GM12878 (cell line): ENCODE data around the gene CFAP61. TPM values are rescaled to one million over a fixed set of nuclear protein-coding genes. Genes with fewer than 3 reads are reported as not detected.

ENCODE experiments used
- ATAC-seq: fragments of 200-7000 bp; cut with Tn5 transposase; 3 replicates; pipeline ENCODE4 v1.9.1; 2020; ENCODE audit warnings: mild to moderate bottlenecking, moderate library complexity
- BruUV-seq: library from RNA; stranded (reverse); fragments of 400-500 nt; replicated peaks from 2 replicates; lab custom pipeline; 2021; lab: Mats Ljungman, UMichigan
- CTCF ChIA-PET: fragments of 300-600 bp; sonication (Branson Sonifier 250); formaldehyde crosslinking; extraction: SDS; loops from one replicate; lab custom pipeline; 2021; ENCODE audit warnings: inconsistent platforms; lab: Yijun Ruan, JAX
- POLR2A ChIA-PET: fragments of 350-600 bp; formaldehyde crosslinking; extraction: SDS; loops from one replicate; lab custom pipeline; 2021; ENCODE audit warnings: inconsistent platforms; lab: Charles Lee
- RAD21 ChIA-PET: fragments of 300-600 bp; sonication (Branson Sonifier 250); formaldehyde crosslinking; loops from one replicate; lab custom pipeline; 2023; ENCODE audit warnings: antibody characterized with exemption; ENCODE audit not compliant: unreplicated experiment; lab: Charles Lee
- SMC1A ChIA-PET: fragments of 300-600 bp; sonication (Branson Sonifier 250); formaldehyde crosslinking; loops from one replicate; lab custom pipeline; 2023; ENCODE audit not compliant: unreplicated experiment, uncharacterized antibody; lab: Charles Lee
- DNase-seq: peaks from one replicate; pipeline ENCODE4 v3.0.0-alpha.2; 2011; ENCODE audit warnings: low read depth, low spot score
- FAIRE-seq: peaks from 3 replicates; lab custom pipeline; 2011; peaks lifted over from hg19 to GRCh38; lab: Jason Lieb, UNC
- H2AFZ ChIP-seq: 2 replicates; pipeline ENCODE4 v1.6.0; 2011; ENCODE audit warnings: low read depth, low read length, control low read depth; ENCODE audit not compliant: control insufficient read depth
- H3K27ac ChIP-seq: 2 replicates; pipeline ENCODE4 v1.5.1; 2011; ENCODE audit warnings: control low read depth; ENCODE audit not compliant: control insufficient read depth, insufficient read depth
- H3K27me3 ChIP-seq, 2 experiments: replicated peaks in 1 of 2; 2 replicates each; pipeline versions ENCODE4 v1.6.0 to v1.6.1; 2011; ENCODE audit warnings: low read length in 1 of 2; ENCODE audit not compliant: control insufficient read depth in 2 of 2, insufficient read depth in 2 of 2
- H3K36me3 ChIP-seq, 2 experiments: 2 replicates each; pipeline ENCODE4 v1.5.1; 2011; ENCODE audit warnings: low read length in 1 of 2; ENCODE audit not compliant: control insufficient read depth in 2 of 2, insufficient read depth in 2 of 2
- H3K4me1 ChIP-seq: 2 replicates; pipeline ENCODE4 v1.6.1; 2011; ENCODE audit warnings: mild to moderate bottlenecking, low read length, moderate library complexity, mixed read lengths; ENCODE audit not compliant: control insufficient read depth, insufficient read depth
- H3K4me2 ChIP-seq: 2 replicates; pipeline ENCODE4 v1.6.0; 2011; ENCODE audit warnings: control low read depth; ENCODE audit not compliant: control insufficient read depth, insufficient read depth
- H3K4me3 ChIP-seq: fragments of 200-600 bp; sonication (generic); 2 replicates; pipeline ENCODE4 v1.5.1; 2016
- H3K79me2 ChIP-seq: 2 replicates; pipeline ENCODE4 v1.6.0; 2011; ENCODE audit warnings: low read length; ENCODE audit not compliant: control insufficient read depth, insufficient read depth
- H3K9ac ChIP-seq: 2 replicates; pipeline ENCODE4 v1.8.0; 2011; ENCODE audit warnings: low read length, control low read depth, mixed read lengths; ENCODE audit not compliant: control insufficient read depth, insufficient read depth
- H3K9me3 ChIP-seq: replicated peaks from 3 replicates; pipeline ENCODE4 v1.5.1; 2011; ENCODE audit warnings: mild to moderate bottlenecking, low read length; ENCODE audit not compliant: control insufficient read depth, insufficient read depth
- H4K20me1 ChIP-seq: 2 replicates; pipeline ENCODE4 v1.6.0; 2011; ENCODE audit not compliant: control insufficient read depth, insufficient read depth
- CBX3 ChIP-seq: fragments of 200-600 bp; sonication (generic); IDR thresholded peaks from 2 replicates; pipeline ENCODE4 v1.6.1; 2016; ENCODE audit warnings: low read depth, borderline replicate concordance
- EP300 ChIP-seq, 2 experiments: fragments of 150-350 bp in 1 of 2; IDR thresholded peaks; 2 replicates each; pipeline ENCODE4 v1.6.1; 2011 to 2012; ENCODE audit warnings: low read depth in 2 of 2, low read length in 2 of 2, borderline replicate concordance in 1 of 2, improper control_type of control experiment in 1 of 2, inconsistent platforms in 1 of 2; ENCODE audit not compliant: control insufficient read depth in 1 of 2
- ESRRA ChIP-seq: IDR thresholded peaks from 2 replicates; pipeline ENCODE4 v1.6.1; 2012; ENCODE audit warnings: mild to moderate bottlenecking, low read length, improper control_type of control experiment
- FOXK2 ChIP-seq: fragments of 450-650 bp; IDR thresholded peaks from 2 replicates; pipeline ENCODE4 v1.6.1; 2017; ENCODE audit warnings: mild to moderate bottlenecking, moderate library complexity
- HCFC1 ChIP-seq: fragments of 150-350 bp; IDR thresholded peaks from 2 replicates; pipeline ENCODE4 v1.6.1; 2014; ENCODE audit warnings: low read length
- MEF2A ChIP-seq: IDR thresholded peaks from 2 replicates; pipeline ENCODE4 v1.6.1; 2011; ENCODE audit warnings: low read depth, mild to moderate bottlenecking, low read length, moderate library complexity; ENCODE audit not compliant: insufficient read depth
- NR2C2 ChIP-seq: IDR thresholded peaks from 2 replicates; pipeline ENCODE4 v1.6.1; 2011; ENCODE audit warnings: borderline replicate concordance, low read depth; ENCODE audit not compliant: control insufficient read depth, insufficient read length
- PAX5 ChIP-seq: IDR thresholded peaks from 2 replicates; pipeline ENCODE4 v1.6.1; 2011; ENCODE audit warnings: low read depth, low read length, borderline replicate concordance
- PML ChIP-seq: IDR thresholded peaks from 2 replicates; pipeline ENCODE4 v1.6.1; 2012; ENCODE audit warnings: low read length, inconsistent platforms
- POLR2AphosphoS5 ChIP-seq: IDR thresholded peaks from 2 replicates; pipeline ENCODE4 v1.6.1; 2011; ENCODE audit warnings: mild to moderate bottlenecking, low read length, inconsistent platforms
- SIN3A ChIP-seq: IDR thresholded peaks from 2 replicates; pipeline ENCODE4 v1.6.1; 2012; ENCODE audit warnings: low read depth, low read length, improper control_type of control experiment
- SP1 ChIP-seq: IDR thresholded peaks from one replicate; pipeline ENCODE4 v1.6.1; 2011; ENCODE audit warnings: low read depth, low read length
- STAT1 ChIP-seq: fragments of 450-650 bp; conservative IDR thresholded peaks from 2 replicates; pipeline ENCODE4 v1.6.1; 2014; ENCODE audit warnings: antibody characterized with exemption, mild to moderate bottlenecking
- ZNF384 ChIP-seq: IDR thresholded peaks from 2 replicates; pipeline ENCODE4 v1.6.1; 2012; ENCODE audit warnings: low read depth, mild to moderate bottlenecking, low read length, improper control_type of control experiment, borderline replicate concordance
- WGBS: methylation state at CpG from one replicate; pipeline ENCODE4 v1.1.6; 2016; ENCODE audit warnings: low lambda C conversion rate; ENCODE audit not compliant: insufficient replicate concordance, insufficient coverage; ENCODE audit errors: missing lambda C conversion rate; 5-methylcytosine and 5-hydroxymethylcytosine counted together
- in situ Hi-C: fragments of 300-500 bp; cut with MboI; formaldehyde crosslinking; loops from 9 replicates; pipeline ENCODE4 v1.14.3; 2018; ENCODE audit warnings: mixed read lengths
- intact Hi-C: fragments of 100-400 bp; cut with micrococcal nuclease; formaldehyde crosslinking; loops from one replicate; pipeline ENCODE4 v1.14.2; 2022; ENCODE audit not compliant: unreplicated experiment
- polyA plus RNA-seq, 11 experiments: library from polyadenylated mRNA; depleted of rRNA in 4 of 11; unstranded in 6 of 11; stranded (reverse) in 5 of 11; fragments of >200 nt; fragmentation: Nextera tagmentation in 4 of 11; fragmentation: Illumina TruSeq in 1 of 11; extraction: Ambion mirVana in 4 of 11; extraction: Trizol in 1 of 11; gene quantifications; 1 replicate in 1 of 11; 2 replicates in 10 of 11; pipeline versions ENCODE4 v1.2.1 to v1.2.3, GENCODE V29; 2011 to 2016; ENCODE audit warnings: inconsistent platforms in 2 of 11, missing spikeins in 2 of 11, low read depth in 1 of 11
- total RNA-seq, 4 experiments: library from RNA; depleted of rRNA in 3 of 4; stranded (reverse); fragments of >200 nt in 3 of 4; fragmentation: Illumina TruSeq in 1 of 4; extraction: Trizol in 1 of 4; gene quantifications; 2 replicates each; pipeline versions ENCODE4 v1.2.1 to v1.2.3, GENCODE V29; 2013 to 2021
- TF ChIP-seq, protein P1 (sequence below): fragments of 450-650 bp; IDR thresholded peaks from 2 replicates; pipeline ENCODE4 v1.6.1; 2017; ENCODE audit warnings: mild to moderate bottlenecking, low read depth, inconsistent platforms; ENCODE audit not compliant: poor library complexity, severe bottlenecking
- TF ChIP-seq, protein P2 (sequence below): IDR thresholded peaks from 2 replicates; pipeline ENCODE4 v1.6.1; 2011; ENCODE audit warnings: low read depth, low read length, improper control_type of control experiment, borderline replicate concordance

Gene CFAP61
- total and polyA plus RNA-seq, 10 of the 15 experiments (the other 5 are each of a cell fraction or from before 2014, with no cell fraction given) = 0.11 to 0.41 (median 0.24) TPM; not detected in 7

DNA sequence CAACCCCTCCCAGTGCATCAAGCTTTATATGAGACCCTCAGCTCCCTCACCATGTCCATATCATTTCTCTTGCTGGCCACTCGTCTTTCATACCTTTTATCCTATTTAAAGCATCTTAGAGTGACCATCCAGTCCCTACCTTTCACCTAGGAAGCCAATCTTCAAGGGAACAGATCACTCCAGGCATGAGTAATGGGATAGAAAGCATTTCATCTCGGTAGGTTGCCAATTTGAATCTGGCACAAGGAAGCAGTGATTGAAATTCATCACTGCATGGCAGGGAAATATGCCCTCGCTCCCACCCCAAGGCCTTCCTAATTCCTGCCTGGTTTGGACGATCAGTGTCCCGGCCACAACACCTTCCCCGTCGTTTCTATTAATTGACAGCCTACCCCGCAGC, 150.4 kb downstream of the CFAP61 start:
- DNase-seq (no peak), ATAC-seq (no peak), FAIRE-seq (no peak)
- in situ Hi-C loops (no loop called here), intact Hi-C loops (no loop called here)
- no TSS peak for BruUV-seq
- RAD21 ChIA-PET = no interaction called here
- no peak overlapping the region for H3K4me2 ChIP-seq
- H3K27ac ChIP-seq = no peak overlapping the region
- WGBS = 62% methylated on average over 8 of the region's 8 CpGs
- no peaks in the 10 kb centered on the region; the same call in 1 of the 2 replicates for H3K4me1 ChIP-seq
- no peak overlapping the region for H3K4me3 ChIP-seq
- H3K9ac ChIP-seq = no peak overlapping the region
- H3K27me3 ChIP-seq = peaks cover 0 to 2% of the 10 kb centered on the region in 2 experiments; a peak in 1 of 4 replicates
- POLR2A ChIA-PET = no interaction called here
- CTCF ChIA-PET = no interaction called here
- H3K79me2 ChIP-seq = no peaks in the 10 kb centered on the region
- no peak overlapping the region for H2AFZ ChIP-seq
- no peaks in the 10 kb centered on the region for H3K36me3 ChIP-seq
- SMC1A ChIA-PET = no interaction called here
- H3K9me3 ChIP-seq = no peaks in the 10 kb centered on the region; the same call in 2 of the 3 replicates
- H4K20me1 ChIP-seq = no peaks in the 10 kb centered on the region
- no peak for TF ChIP-seq HCFC1
- TF ChIP-seq NR2C2 = no peak
- no peak for TF ChIP-seq SP1
- no peak for TF ChIP-seq POLR2AphosphoS5
- TF ChIP-seq FOXK2 = no peak
- TF ChIP-seq CBX3 = no peak
- TF ChIP-seq EP300 (IDR thresholded peaks at IDR 0.05; ENCODE audit: borderline replicate concordance in 1 of 2, control insufficient read depth in 1 of 2, low read depth in 2 of 2, low read length in 2 of 2) = no peak

DNA sequence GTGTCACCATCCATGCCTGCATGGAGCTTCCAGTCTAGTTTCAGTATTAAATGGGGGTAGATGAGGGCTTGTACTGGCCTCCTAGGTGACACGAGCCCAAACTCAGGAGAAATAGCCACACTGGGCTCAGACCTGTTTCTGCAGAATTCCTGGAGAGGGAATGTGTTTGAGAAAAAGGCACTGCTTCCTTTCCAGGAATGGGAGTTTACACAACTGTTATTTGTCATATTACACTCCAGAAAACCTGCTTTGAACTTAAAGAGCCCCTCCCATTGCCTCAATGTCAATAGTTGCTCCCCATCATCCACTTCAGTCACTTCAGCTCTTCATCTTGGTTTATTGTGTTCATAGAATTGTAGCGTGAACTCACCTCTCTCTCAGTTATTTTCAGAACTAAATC, 151.5 kb downstream of the CFAP61 start:
- WGBS = 23% methylated on average over 2 of the region's 2 CpGs
- peaks cover 0 to 2% of the 10 kb centered on the region in 2 experiments; a peak in 1 of 4 replicates for H3K27me3 ChIP-seq
- H3K9ac ChIP-seq = no peak overlapping the region
- no peak overlapping the region for H3K4me3 ChIP-seq
- H3K4me2 ChIP-seq = no peak overlapping the region
- no peaks in the 10 kb centered on the region; the same call in 2 of the 3 replicates for H3K9me3 ChIP-seq
- ChIA-PET RAD21 (no interaction called here), SMC1A (no interaction called here), CTCF (interaction anchor here (0.6 to 0.7 kb wide), 2 partner anchors 52 to 390 kb away, joined by 3 to 4 read pairs; no protein-coding TSS in a partner anchor), POLR2A (no interaction called here)
- H3K79me2 ChIP-seq = no peaks in the 10 kb centered on the region
- no peak overlapping the region for H3K27ac ChIP-seq
- no peak for ATAC-seq
- no peak for FAIRE-seq
- BruUV-seq = no TSS peak
- H3K4me1 ChIP-seq = no peaks in the 10 kb centered on the region; the same call in 1 of the 2 replicates
- DNase-seq = no peak
- intact Hi-C loops (no loop called here), in situ Hi-C loops (no loop called here)
- no peak overlapping the region for H2AFZ ChIP-seq
- no peaks in the 10 kb centered on the region for H3K36me3 ChIP-seq
- no peaks in the 10 kb centered on the region for H4K20me1 ChIP-seq
- TF ChIP-seq STAT1 = no peak
- no peak for TF ChIP-seq MEF2A
- no peak for TF ChIP-seq SIN3A
- TF ChIP-seq, protein P1, sequence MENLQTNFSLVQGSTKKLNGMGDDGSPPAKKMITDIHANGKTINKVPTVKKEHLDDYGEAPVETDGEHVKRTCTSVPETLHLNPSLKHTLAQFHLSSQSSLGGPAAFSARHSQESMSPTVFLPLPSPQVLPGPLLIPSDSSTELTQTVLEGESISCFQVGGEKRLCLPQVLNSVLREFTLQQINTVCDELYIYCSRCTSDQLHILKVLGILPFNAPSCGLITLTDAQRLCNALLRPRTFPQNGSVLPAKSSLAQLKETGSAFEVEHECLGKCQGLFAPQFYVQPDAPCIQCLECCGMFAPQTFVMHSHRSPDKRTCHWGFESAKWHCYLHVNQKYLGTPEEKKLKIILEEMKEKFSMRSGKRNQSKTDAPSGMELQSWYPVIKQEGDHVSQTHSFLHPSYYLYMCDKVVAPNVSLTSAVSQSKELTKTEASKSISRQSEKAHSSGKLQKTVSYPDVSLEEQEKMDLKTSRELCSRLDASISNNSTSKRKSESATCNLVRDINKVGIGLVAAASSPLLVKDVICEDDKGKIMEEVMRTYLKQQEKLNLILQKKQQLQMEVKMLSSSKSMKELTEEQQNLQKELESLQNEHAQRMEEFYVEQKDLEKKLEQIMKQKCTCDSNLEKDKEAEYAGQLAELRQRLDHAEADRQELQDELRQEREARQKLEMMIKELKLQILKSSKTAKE = no peak
- no peak for TF ChIP-seq ZNF384
- TF ChIP-seq PML = no peak
- TF ChIP-seq, protein P2, sequence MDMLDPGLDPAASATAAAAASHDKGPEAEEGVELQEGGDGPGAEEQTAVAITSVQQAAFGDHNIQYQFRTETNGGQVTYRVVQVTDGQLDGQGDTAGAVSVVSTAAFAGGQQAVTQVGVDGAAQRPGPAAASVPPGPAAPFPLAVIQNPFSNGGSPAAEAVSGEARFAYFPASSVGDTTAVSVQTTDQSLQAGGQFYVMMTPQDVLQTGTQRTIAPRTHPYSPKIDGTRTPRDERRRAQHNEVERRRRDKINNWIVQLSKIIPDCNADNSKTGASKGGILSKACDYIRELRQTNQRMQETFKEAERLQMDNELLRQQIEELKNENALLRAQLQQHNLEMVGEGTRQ = no peak
- no peak for TF ChIP-seq ESRRA
- no peak for TF ChIP-seq POLR2AphosphoS5
- TF ChIP-seq PAX5 = no peak
